ENCODE results near the gene DYNC1H1.

DNA sequence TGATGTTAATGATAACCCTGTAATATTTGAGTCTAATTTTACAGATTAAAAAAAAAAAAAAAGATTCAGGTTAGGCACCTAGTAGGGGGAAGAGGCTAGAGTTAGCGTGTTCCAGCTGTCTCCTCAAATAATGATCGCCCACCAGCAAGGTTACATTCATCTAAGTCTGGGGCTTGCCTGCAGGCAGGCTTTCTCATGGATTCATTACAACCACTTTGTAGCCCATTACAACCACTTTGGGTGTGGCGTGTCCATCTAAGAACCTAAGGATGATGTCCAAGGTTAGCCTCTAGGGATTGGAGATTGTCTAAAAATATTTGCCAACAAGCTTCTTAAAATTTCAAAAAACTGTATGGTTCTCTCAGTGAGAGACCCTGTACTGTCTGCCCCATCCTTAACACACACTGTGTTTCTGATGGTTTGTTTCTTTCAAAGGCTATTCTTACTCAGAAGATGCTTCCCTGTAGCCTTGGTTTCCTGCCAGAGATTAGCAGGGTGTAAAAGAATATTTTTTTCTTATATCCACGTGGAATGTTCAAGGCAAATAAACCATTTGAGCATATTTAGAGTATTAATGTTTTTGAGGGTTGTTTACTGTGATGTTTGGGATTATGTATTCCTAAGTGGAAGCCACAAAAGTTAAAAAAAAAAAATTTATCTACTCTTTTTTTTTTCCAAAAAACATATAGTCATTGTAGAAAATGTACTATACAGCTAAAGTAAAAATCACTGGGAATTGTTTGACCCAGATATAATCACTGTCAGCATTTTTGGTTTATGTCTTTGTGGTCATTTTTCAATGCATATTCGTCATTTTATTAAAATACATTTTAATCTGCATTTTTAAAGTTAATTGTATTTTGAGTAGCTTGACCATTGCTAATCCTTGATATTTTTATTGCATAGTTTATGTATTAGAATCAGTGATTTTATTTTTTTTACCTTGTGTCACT lies 1.7 kb downstream of the DYNC1H1 start:
- TF ChIP-seq, protein P1, sequence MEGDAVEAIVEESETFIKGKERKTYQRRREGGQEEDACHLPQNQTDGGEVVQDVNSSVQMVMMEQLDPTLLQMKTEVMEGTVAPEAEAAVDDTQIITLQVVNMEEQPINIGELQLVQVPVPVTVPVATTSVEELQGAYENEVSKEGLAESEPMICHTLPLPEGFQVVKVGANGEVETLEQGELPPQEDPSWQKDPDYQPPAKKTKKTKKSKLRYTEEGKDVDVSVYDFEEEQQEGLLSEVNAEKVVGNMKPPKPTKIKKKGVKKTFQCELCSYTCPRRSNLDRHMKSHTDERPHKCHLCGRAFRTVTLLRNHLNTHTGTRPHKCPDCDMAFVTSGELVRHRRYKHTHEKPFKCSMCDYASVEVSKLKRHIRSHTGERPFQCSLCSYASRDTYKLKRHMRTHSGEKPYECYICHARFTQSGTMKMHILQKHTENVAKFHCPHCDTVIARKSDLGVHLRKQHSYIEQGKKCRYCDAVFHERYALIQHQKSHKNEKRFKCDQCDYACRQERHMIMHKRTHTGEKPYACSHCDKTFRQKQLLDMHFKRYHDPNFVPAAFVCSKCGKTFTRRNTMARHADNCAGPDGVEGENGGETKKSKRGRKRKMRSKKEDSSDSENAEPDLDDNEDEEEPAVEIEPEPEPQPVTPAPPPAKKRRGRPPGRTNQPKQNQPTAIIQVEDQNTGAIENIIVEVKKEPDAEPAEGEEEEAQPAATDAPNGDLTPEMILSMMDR (IDR thresholded peaks at IDR 0.05), result no peak
- no peak for TF ChIP-seq POLR2A (IDR thresholded peaks at IDR 0.05)
